Measurements from ENCODE around the gene CRABP2. TPM values are rescaled to one million over a fixed set of nuclear protein-coding genes. Genes with fewer than 3 reads are reported as not detected.

Gene CRABP2
- total RNA-seq, 1 donor from 2014 or later: 29.5 TPM

DNA sequence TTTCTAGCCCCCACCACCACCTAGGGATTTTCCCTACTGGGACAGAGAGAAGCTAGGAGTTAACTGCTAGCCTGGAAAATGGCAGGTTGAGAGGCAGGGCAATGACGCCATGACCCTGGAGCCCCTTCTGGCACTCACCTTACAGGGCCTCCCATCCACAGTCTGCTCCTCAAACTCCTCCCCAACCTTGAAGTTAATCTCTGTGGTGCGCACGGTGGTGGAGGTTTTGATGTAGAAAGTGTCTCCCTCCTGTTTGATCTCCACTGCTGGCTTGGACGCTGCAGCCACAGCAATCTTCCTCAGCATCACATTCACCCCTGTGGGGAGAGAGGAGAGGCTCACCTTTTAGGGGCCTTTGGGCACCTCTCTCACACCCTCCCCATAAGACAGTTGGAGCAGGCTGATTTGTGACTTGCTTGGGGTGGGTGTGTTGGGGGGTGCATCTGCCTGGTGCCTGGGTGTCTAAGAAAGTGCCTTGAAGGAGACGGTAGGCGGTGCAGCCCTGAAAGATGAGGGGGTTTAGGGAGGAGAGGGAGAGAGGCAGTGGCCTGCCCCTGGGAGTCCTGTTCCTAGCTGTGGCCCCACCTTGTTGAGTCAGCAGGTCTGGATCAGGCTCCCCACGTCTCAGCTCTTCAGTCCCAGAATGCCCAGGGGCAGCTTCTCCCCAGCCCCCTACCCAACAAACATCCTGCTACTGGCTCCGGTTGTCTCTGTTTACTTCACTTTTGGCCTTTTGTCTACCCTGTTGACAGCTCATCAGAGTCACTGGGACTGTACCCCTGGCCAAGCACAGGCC, 4.4 kb downstream of the CRABP2 start:
- Histone ChIP-seq H3K27me3 (ENCODE audit: control insufficient read depth, insufficient read depth, low read length) (no peaks in the 10 kb centered on the region), H3K36me3 (ENCODE audit: control insufficient read depth, insufficient read depth, low read length) (peaks cover 2% of the 10 kb centered on the region), H3K4me3 (ENCODE audit: low read depth, low read length) (no peak overlapping the region)
- TF ChIP-seq CTCF (IDR thresholded peaks at IDR 0.05; ENCODE audit: insufficient read depth, low read length, poor library complexity, severe bottlenecking): no peak
- no peak for DNase-seq (ENCODE audit: low read depth)

- no peak for TF ChIP-seq CTCF (IDR thresholded peaks at IDR 0.05; ENCODE audit: insufficient read depth, low read length, poor library complexity, severe bottlenecking)
- H3K36me3 ChIP-seq (ENCODE audit: control insufficient read depth, insufficient read depth, low read length): peaks cover 2% of the 10 kb centered on the region
These were observed 6.4 kb downstream of the CRABP2 start for GRCh38 chr1:156698995-156699394.

GRCh38 chr1:156697481-156697880, 7.9 kb downstream of the CRABP2 start:
- Histone ChIP-seq H3K36me3 (ENCODE audit: control insufficient read depth, insufficient read depth, low read length) (peaks cover 2% of the 10 kb centered on the region), H3K27me3 (ENCODE audit: control insufficient read depth, insufficient read depth, low read length) (no peaks in the 10 kb centered on the region), H3K4me3 (ENCODE audit: low read depth, low read length) (no peak overlapping the region)
- DNase-seq (ENCODE audit: low read depth): no peak
- no peak for TF ChIP-seq CTCF (IDR thresholded peaks at IDR 0.05; ENCODE audit: insufficient read depth, low read length, poor library complexity, severe bottlenecking)

More at GRCh38 chr1:156698995-156699394, 6.4 kb downstream of the CRABP2 start:
- Histone ChIP-seq H3K4me3 (ENCODE audit: low read depth, low read length) (no peak overlapping the region), H3K27me3 (ENCODE audit: control insufficient read depth, insufficient read depth, low read length) (no peaks in the 10 kb centered on the region)
- DNase-seq (ENCODE audit: low read depth): no peak

GRCh38 chr1:156696755-156697154, 8.6 kb downstream of the CRABP2 start:
- TF ChIP-seq CTCF (IDR thresholded peaks at IDR 0.05; ENCODE audit: insufficient read depth, low read length, poor library complexity, severe bottlenecking): no peak
- H3K4me3 ChIP-seq (ENCODE audit: low read depth, low read length): no peak overlapping the region
- H3K27me3 ChIP-seq (ENCODE audit: control insufficient read depth, insufficient read depth, low read length): no peaks in the 10 kb centered on the region
- DNase-seq (ENCODE audit: low read depth): no peak
- H3K36me3 ChIP-seq (ENCODE audit: control insufficient read depth, insufficient read depth, low read length): peaks cover 2% of the 10 kb centered on the region

DNA sequence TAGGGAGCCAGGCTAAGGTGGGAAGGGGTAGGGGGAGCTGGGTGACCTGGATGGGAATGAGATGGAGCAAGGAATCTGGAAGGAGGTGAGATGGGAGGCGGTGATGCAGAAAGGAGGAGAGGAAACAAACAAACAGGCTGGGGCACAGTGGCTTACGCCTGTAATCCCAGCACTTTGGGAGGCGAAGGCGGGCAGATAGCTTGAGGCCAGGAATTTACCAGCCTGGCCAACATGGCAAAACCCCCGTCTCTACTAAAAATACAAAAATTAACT, 10.8 kb downstream of the CRABP2 start:
- no peak overlapping the region for H3K4me3 ChIP-seq (ENCODE audit: low read depth, low read length)
- no peaks in the 10 kb centered on the region for H3K36me3 ChIP-seq (ENCODE audit: control insufficient read depth, insufficient read depth, low read length)
- no peaks in the 10 kb centered on the region for H3K27me3 ChIP-seq (ENCODE audit: control insufficient read depth, insufficient read depth, low read length)
- no peak for DNase-seq (ENCODE audit: low read depth)
- no peak for TF ChIP-seq CTCF (IDR thresholded peaks at IDR 0.05; ENCODE audit: insufficient read depth, low read length, poor library complexity, severe bottlenecking)
